ENCODE measurements around the gene NLRC5.

DNA sequence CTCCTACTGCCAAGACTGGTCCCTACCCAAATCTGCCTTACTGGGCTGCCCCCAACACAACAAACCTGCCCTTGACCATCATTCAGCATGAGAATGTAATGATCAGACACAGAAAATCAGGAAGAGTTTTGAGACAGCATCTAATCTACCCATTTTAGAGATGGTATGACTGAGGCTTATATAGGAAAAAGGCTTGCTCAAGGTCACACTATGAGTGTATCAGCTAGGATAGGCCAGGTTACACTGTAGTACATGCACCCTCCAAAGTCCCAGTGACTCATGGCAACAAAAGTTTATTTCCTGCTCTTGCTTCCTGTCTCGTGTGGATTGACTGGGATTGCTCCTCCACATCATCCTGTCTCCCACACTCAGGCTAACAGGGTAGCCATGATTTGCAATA, 27.9 kb downstream of the NLRC5 start:
- TF ChIP-seq, protein P1, sequence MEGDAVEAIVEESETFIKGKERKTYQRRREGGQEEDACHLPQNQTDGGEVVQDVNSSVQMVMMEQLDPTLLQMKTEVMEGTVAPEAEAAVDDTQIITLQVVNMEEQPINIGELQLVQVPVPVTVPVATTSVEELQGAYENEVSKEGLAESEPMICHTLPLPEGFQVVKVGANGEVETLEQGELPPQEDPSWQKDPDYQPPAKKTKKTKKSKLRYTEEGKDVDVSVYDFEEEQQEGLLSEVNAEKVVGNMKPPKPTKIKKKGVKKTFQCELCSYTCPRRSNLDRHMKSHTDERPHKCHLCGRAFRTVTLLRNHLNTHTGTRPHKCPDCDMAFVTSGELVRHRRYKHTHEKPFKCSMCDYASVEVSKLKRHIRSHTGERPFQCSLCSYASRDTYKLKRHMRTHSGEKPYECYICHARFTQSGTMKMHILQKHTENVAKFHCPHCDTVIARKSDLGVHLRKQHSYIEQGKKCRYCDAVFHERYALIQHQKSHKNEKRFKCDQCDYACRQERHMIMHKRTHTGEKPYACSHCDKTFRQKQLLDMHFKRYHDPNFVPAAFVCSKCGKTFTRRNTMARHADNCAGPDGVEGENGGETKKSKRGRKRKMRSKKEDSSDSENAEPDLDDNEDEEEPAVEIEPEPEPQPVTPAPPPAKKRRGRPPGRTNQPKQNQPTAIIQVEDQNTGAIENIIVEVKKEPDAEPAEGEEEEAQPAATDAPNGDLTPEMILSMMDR (IDR thresholded peaks at IDR 0.05) = no peak
- no peak for TF ChIP-seq POLR2A (IDR thresholded peaks at IDR 0.05)

All from body of pancreas (tissue), 4 donors.